ENCODE measurements around the gene SHLD1.

SHLD1 gene

DNA sequence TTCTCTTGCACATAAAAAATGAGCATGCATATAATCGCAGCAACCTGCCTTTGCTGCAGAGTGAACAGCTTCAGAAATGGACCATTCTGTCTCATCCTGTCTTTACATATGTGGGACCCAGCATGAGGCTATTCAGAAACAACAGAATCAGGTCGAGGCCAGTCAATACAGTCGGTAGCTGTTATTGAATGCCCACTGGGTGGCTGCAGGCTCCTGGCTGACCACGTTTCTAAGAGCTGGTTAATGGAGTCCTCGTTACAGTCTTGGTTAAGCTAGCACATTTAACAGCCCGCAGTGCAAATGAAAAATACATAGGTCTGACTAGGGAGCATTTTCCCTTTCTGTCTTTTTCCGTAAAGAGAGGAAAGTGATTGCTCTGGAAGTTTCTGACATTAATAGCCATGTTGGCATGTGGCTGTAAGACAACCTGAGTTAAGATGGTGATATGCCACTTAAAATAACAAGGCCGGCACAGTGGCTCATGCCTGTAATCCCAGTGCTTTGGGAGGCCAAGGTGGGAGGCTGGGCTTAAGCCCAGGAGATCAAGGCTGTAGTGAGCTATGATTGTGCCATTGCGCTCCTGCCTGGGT, 75.0 kb downstream of the SHLD1 start:
- TF ChIP-seq, protein P1, sequence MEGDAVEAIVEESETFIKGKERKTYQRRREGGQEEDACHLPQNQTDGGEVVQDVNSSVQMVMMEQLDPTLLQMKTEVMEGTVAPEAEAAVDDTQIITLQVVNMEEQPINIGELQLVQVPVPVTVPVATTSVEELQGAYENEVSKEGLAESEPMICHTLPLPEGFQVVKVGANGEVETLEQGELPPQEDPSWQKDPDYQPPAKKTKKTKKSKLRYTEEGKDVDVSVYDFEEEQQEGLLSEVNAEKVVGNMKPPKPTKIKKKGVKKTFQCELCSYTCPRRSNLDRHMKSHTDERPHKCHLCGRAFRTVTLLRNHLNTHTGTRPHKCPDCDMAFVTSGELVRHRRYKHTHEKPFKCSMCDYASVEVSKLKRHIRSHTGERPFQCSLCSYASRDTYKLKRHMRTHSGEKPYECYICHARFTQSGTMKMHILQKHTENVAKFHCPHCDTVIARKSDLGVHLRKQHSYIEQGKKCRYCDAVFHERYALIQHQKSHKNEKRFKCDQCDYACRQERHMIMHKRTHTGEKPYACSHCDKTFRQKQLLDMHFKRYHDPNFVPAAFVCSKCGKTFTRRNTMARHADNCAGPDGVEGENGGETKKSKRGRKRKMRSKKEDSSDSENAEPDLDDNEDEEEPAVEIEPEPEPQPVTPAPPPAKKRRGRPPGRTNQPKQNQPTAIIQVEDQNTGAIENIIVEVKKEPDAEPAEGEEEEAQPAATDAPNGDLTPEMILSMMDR (IDR thresholded peaks at IDR 0.05; ENCODE audit: low read depth, low read length), result no peak
- H3K4me3 ChIP-seq (ENCODE audit: low read depth, low read length), result no peak overlapping the region

DNA sequence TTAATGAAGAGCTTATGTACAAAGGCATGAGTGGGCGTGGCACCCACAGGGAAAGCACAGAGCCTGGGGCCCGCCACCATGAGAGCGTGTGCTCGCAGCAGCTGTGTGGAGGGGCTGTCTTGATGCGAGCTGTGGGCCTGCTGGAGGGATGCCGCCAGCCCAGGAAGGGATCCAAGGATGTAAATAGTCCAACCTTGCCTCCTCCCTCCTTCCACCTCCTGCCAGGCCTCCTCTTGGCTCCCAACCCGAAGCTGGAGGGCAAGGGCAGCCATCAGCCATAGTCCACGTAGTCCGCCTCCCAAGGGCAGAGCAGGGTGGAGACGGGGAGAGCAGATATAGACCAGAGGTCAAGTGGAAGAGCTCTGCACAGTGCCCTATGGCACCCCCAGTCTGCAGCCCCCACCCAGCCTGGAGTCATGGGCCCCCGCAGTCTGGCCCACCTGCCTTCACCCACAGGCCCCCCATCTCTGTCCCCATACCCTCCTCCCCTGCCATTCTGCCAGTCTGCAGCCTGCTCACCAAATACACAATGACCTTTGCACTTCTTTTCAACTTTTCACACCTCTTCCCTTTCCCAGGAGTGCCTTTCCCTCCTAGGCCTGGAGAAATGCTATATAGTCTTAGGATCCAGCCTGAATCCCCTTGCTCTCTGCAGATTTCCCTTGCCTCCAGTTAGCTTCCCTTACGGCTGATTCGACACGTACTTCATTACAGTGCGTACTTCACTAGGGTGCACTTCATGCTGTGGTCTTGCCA, 77.1 kb downstream of the SHLD1 start:
- TF ChIP-seq, protein P1 (IDR thresholded peaks at IDR 0.05; ENCODE audit: low read depth, low read length), result no peak
- no peak overlapping the region for H3K4me3 ChIP-seq (ENCODE audit: low read depth, low read length)

DNA sequence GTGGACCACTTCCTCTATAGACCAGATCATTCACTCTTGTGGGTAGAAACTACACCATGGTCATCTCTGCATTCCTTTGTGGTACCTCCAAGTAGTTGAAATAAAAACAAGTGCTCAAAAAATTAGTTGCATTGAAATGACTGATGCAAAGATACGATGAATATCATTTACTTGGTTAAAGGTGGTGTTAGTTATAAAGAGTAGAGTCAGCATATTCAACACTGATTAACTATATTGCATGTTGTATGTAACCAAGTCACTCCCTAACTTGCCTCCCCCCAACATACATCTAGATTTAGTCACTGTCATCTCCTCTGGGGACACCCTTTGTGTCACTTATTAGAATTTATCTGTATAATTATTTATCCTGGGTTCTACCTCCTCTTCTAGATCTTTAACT, 77.7 kb downstream of the SHLD1 start:
- H3K4me3 ChIP-seq (ENCODE audit: low read depth, low read length), result no peak overlapping the region
- TF ChIP-seq, protein P1 (IDR thresholded peaks at IDR 0.05; ENCODE audit: low read depth, low read length), result no peak

DNA sequence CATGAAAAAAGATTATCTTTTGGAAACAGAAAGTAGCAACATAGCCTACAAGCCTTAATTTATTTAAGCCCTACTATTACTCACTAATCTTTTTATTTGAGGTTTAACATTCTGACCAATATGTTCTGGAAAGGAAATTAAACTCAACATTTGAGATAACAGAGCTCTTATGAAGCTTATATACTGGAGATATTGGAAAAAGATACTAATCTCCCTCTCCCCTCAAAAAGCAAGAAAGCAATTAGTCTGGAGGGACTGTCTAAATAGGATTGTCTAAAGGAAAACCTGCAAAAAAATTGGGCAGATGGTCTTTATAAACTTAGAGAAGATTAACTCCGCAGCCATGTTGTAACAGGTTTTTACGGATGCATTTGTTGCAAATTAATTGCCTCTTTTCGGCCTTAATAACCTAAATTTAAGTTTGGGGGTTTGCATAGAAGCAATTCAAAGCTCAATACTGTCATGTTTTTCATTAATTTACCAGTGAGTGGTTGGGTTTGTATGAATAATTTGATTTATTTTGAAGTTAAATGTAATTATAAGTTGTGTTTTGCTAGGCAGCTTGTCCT, 79.1 kb downstream of the SHLD1 start:
- TF ChIP-seq, protein P1 (IDR thresholded peaks at IDR 0.05; ENCODE audit: low read depth, low read length), result no peak
- no peak overlapping the region for H3K4me3 ChIP-seq (ENCODE audit: low read depth, low read length)

DNA sequence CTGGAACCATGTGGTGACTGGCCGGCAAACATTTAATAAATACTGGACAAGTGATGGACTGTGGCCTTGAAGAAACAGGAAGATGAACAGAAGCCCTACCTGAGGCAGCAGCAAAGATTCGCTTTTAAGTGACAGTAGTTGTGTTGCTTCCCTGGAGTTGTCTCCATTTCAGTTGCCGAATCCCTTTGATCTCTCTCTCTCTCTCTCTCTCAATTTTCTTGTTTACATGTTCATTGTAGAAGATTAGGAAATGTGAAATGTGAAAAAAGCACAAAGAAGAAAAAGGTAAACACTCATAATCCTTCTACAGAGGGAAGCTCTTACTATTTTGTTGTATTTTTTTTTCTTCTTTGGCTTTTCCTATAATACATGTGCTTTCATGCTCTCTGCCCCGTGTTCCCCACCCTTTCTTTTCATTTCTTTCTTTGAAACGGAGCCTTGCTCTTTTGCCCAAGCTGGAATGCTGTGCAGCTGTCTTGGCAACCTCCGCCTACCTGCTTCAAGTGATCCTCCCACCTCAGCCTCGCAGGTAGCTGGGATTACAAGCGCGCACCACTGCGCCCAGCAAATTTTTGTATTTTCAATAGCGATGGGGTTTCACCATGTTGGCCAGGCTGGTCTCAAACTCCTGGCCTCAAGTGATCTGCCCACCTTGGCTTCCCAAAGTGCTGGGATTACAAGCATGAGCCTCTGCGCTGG, 81.5 kb downstream of the SHLD1 start:
- TF ChIP-seq, protein P1 (IDR thresholded peaks at IDR 0.05; ENCODE audit: low read depth, low read length), result no peak
- no peak overlapping the region for H3K4me3 ChIP-seq (ENCODE audit: low read depth, low read length)

DNA sequence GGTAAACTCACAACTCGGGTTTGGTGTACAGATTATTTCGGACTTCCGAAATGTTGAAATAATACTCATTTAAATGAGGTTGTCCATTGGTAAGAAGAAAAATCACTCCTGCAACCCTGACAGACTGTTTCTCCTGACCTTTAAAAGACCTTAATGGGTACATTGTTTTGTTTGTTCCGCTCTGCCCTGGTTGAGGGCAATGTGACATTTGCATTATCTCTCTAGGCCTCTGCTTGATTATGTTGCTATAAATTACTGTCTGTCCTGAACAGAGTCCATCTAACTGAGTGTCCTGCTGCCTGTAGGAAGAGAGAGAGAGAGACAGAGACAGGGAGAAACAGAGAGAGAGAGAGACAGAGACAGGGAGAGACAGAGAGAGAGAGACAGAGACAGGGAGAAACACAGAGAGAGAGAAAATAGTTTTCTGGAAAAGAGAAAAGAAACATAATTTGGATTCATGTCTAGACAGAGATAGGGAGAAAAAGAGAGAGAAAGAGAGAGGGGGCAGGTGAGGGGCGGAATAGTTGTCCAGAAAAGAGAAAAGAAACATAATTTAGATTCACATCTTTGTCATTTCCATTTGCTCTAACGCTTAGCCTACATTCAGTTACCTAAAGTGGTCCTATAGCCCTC, 83.2 kb downstream of the SHLD1 start:
- no peak overlapping the region for H3K4me3 ChIP-seq (ENCODE audit: low read depth, low read length)
- TF ChIP-seq, protein P1 (IDR thresholded peaks at IDR 0.05; ENCODE audit: low read depth, low read length), result no peak
